ENCODE data around the gene DIPK1B.

DNA sequence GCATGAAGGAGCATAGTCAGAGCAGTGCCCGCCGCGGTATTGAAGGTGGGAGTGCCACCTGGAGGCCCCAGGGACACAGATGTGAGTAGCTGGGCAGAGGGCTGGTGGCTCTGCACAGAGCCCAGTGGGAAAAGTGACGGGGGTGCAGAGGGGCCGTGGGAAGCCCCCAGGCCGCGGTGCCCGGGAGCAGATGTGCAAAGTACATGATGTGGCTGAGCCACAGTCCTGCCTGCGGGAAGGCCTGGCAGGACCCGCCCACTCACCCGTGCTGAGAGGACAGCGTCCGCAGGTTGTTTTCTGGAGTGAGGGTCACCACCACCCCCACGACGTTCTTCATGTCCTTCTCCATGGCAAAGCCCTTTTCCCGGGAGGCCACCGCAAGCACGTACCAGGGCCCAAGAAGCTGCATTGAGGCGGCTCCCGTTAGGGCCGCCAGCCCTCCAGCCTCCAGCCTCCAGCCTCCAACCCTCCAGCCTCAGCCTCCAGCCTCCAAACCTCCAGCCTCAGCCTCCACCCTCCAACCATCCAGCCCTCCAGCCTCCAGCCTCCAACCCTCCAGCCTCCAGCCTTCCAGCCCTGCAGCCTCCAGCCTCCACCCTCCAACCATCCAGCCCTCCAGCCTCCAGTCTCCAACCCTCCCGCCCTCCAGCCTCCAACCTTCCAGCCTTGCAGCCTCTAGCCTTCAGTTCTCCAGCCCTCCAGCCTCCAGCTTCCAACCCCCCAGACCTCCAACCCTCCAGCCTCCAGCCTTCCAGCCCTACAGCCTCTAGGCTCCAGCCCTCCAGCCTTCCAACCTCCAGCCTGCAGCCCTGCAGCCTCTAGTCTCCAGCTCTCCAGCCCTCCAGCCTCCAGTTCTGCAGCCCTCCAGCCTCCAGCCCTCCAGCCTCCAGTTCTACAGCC, 35.0 kb downstream of the DIPK1B start:
- TF ChIP-seq CTCF (IDR thresholded peaks at IDR 0.05): no peak
- TF ChIP-seq POLR2A (IDR thresholded peaks at IDR 0.05): no peak

All from thyroid gland (tissue), 4 donors.